ENCODE data around the gene LRRC30.
"Not testable (repeated sequence)": the region's sequence is repeated elsewhere in the genome, so short reads cannot be mapped to it uniquely, and the experiment has no call there.

LRRC30 gene

DNA sequence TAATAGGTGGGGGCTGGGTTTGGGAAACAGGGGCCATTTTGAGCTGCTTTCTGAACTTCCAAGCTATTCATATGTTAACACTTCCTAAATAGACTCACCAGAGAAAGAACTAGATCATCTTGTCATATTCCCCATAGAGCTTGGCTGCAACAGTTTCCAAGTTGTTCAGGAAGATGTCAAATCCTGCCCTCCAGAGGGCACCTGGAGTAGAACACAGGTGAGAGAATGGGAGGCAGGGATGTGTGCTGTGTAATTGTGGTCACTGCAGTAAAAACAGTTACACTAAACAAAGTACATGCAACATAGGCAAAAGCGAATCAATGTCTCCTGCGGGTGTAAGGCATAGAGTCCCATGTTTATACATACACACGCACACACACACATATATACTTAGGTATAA is 34.5 kb upstream of the LRRC30 start:
- DNase-seq: no peak
- Histone ChIP-seq H3K4me3 (ENCODE audit: low read depth, low read length) (no peak overlapping the region), H3K27ac (no peak overlapping the region), H3K36me3 (replicated peaks) (no peaks in the 10 kb centered on the region), H3K27me3 (replicated peaks) (no peaks in the 10 kb centered on the region)
- TF ChIP-seq, protein P1, sequence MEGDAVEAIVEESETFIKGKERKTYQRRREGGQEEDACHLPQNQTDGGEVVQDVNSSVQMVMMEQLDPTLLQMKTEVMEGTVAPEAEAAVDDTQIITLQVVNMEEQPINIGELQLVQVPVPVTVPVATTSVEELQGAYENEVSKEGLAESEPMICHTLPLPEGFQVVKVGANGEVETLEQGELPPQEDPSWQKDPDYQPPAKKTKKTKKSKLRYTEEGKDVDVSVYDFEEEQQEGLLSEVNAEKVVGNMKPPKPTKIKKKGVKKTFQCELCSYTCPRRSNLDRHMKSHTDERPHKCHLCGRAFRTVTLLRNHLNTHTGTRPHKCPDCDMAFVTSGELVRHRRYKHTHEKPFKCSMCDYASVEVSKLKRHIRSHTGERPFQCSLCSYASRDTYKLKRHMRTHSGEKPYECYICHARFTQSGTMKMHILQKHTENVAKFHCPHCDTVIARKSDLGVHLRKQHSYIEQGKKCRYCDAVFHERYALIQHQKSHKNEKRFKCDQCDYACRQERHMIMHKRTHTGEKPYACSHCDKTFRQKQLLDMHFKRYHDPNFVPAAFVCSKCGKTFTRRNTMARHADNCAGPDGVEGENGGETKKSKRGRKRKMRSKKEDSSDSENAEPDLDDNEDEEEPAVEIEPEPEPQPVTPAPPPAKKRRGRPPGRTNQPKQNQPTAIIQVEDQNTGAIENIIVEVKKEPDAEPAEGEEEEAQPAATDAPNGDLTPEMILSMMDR (IDR thresholded peaks at IDR 0.05; ENCODE audit: low read depth, low read length, missing control alignments): no peak
- in situ Hi-C loops (cut with HindIII; ENCODE audit: low pct_ligation_motif_present, low sequenced_read_pairs): no loop called here

DNA sequence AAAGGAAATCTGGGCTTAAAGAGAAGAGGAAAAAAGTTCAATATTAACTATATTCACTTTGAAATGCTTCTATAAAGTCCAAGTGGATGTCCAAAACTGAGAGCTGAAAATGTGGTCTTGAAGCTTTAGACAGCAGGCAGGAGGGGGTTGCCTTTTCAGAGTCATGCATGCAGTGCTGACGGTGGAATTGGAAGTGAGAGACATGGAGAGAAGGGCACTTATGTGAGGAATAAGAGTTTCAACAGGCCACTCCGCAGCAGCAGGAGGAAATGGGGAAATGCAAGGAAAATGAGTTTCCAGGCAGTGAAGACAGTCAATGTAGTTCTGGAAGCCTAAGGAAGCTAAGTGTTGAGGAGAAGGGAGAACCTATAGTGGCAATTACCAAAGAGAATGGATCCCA is 33.0 kb upstream of the LRRC30 start:
- Histone ChIP-seq H3K36me3 (replicated peaks) (no peaks in the 10 kb centered on the region), H3K27ac (no peak overlapping the region), H3K27me3 (replicated peaks) (no peaks in the 10 kb centered on the region), H3K4me3 (ENCODE audit: low read depth, low read length) (no peak overlapping the region)
- TF ChIP-seq, protein P1 (IDR thresholded peaks at IDR 0.05; ENCODE audit: low read depth, low read length, missing control alignments): no peak
- DNase-seq: no peak
- in situ Hi-C loops (cut with HindIII; ENCODE audit: low pct_ligation_motif_present, low sequenced_read_pairs): no loop called here

DNA sequence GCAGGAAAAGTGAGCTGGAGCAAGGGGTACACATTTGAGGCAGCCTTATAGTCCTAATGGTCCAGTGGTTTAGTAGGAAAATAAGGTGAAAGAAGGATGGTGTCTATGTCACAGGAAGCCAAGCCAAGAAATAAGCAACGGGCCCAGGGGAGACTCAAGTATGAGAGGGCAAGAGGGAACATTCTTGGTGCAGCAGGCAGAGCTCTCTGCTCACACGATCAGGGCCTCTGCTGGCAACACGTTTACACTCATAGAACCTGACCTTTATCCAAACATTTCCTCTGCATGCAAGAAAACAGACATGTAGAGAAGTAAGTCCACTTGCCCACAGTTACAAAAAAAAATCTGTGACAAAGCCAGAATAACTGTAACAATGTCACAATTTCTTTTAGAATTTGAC is 32.6 kb upstream of the LRRC30 start:
- Histone ChIP-seq H3K27ac (no peak overlapping the region), H3K27me3 (replicated peaks) (no peaks in the 10 kb centered on the region), H3K36me3 (replicated peaks) (no peaks in the 10 kb centered on the region), H3K4me3 (ENCODE audit: low read depth, low read length) (no peak overlapping the region)
- in situ Hi-C loops (cut with HindIII; ENCODE audit: low pct_ligation_motif_present, low sequenced_read_pairs): no loop called here
- no peak for DNase-seq
- TF ChIP-seq, protein P1 (IDR thresholded peaks at IDR 0.05; ENCODE audit: low read depth, low read length, missing control alignments): no peak

GRCh38 chr18:7201096-7201495 is 29.8 kb upstream of the LRRC30 start:
- Histone ChIP-seq H3K36me3 (replicated peaks) (no peaks in the 10 kb centered on the region), H3K27ac (no peak overlapping the region), H3K27me3 (replicated peaks) (no peaks in the 10 kb centered on the region), H3K4me3 (ENCODE audit: low read depth, low read length) (no peak overlapping the region)
- TF ChIP-seq, protein P1 (IDR thresholded peaks at IDR 0.05; ENCODE audit: low read depth, low read length, missing control alignments): no peak
- in situ Hi-C loops (cut with HindIII; ENCODE audit: low pct_ligation_motif_present, low sequenced_read_pairs): no loop called here
- no peak for DNase-seq

DNA sequence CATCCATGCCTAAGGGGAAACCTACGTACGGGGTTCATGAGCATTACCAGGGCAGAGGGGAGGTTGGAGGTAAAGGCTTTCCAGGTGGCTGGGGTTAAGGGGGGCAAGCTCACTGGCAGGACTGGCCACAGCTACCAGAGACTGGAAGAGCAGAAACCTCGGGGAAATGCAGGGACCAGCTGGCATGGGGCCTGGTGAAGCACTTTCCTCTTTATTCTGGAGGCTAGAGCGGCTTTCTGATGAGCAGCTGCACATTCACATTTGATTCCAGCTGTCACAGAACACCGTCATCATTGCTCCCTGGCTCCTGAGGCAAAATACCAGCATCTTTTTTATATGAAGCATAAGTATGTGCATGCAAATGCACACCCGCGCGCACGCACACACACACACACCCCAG is 28.7 kb upstream of the LRRC30 start:
- DNase-seq: no peak
- in situ Hi-C loops (cut with HindIII; ENCODE audit: low pct_ligation_motif_present, low sequenced_read_pairs): no loop called here
- TF ChIP-seq, protein P1 (IDR thresholded peaks at IDR 0.05; ENCODE audit: low read depth, low read length, missing control alignments): no peak
- Histone ChIP-seq H3K27me3 (replicated peaks) (no peaks in the 10 kb centered on the region), H3K36me3 (replicated peaks) (no peaks in the 10 kb centered on the region), H3K27ac (no peak overlapping the region), H3K4me3 (ENCODE audit: low read depth, low read length) (no peak overlapping the region)

DNA sequence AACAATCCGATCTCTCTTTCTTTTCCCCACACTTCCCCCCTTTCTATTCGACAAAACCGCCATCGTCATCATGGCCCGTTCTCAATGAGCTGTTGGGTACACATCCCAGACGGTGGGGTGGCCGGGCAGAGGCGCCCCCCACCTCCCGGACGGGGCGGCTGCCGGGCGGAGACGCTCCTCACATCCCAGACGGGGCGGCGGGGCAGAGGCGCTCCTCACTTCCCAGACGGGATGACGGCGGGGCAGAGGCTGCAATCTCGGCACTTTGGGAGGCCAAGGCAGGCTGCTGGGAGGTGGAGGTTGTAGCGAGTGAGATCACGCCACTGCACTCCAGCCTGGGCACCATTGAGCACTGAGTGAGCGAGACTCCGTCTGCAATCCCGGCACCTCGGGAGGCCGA is 27.3 kb upstream of the LRRC30 start:
- H3K27me3 ChIP-seq (replicated peaks); H3K4me3 ChIP-seq (ENCODE audit: low read depth, low read length); H3K36me3 ChIP-seq (replicated peaks); in situ Hi-C loops (cut with HindIII; ENCODE audit: low pct_ligation_motif_present, low sequenced_read_pairs); H3K27ac ChIP-seq; DNase-seq: not testable (repeated sequence)

Data from brain microvascular endothelial cell (primary cell).